Measurements from ENCODE around the gene BCL2L12. TPM values are rescaled to one million over a fixed set of nuclear protein-coding genes. Genes with fewer than 3 reads are reported as not detected.

The BCL2L12 gene
- total and polyA plus RNA-seq, 2 of the 13 experiments (the other 11 are each of a cell fraction or from before 2014, with no cell fraction given): 26.8 to 40.8 TPM

GRCh38 chr19:49665351-49666119, at the start of gene BCL2L12, which contains the start of gene IRF3 (continued):
- TF ChIP-seq ZNF567 (CRISPR knock-in tag; IDR thresholded peaks at IDR 0.05; ENCODE audit: borderline replicate concordance): peak; percentile 61; the same call in 1 of the 2 replicates
- no peak for TF ChIP-seq IRX3 (CRISPR knock-in tag; IDR thresholded peaks at IDR 0.05; ENCODE audit: borderline replicate concordance, low read depth)
- peak; percentile 97 for TF ChIP-seq GMEB2 (CRISPR knock-in tag; IDR thresholded peaks at IDR 0.05; ENCODE audit: low read depth)
- TF ChIP-seq FOXK1 (CRISPR knock-in tag; IDR thresholded peaks at IDR 0.05; ENCODE audit: borderline replicate concordance, low read depth): peak; percentile 64; the same call in 1 of the 2 replicates
- peak; percentile 65 for TF ChIP-seq ASH2L (IDR thresholded peaks at IDR 0.05; ENCODE audit: insufficient read length, low read depth, low read length)
- TF ChIP-seq KLF12 (CRISPR knock-in tag; IDR thresholded peaks at IDR 0.05; ENCODE audit: borderline replicate concordance): 0 out of 2 replicates have a peak, but pooled peaks have one; percentile 52
- TF ChIP-seq, protein P1, sequence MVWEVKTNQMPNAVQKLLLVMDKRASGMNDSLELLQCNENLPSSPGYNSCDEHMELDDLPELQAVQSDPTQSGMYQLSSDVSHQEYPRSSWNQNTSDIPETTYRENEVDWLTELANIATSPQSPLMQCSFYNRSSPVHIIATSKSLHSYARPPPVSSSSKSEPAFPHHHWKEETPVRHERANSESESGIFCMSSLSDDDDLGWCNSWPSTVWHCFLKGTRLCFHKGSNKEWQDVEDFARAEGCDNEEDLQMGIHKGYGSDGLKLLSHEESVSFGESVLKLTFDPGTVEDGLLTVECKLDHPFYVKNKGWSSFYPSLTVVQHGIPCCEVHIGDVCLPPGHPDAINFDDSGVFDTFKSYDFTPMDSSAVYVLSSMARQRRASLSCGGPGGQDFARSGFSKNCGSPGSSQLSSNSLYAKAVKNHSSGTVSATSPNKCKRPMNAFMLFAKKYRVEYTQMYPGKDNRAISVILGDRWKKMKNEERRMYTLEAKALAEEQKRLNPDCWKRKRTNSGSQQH (CRISPR knock-in tag; IDR thresholded peaks at IDR 0.05; ENCODE audit: low read depth): peak; percentile 90; the same call in 1 of the 2 replicates
- TF ChIP-seq NAIF1 (CRISPR knock-in tag; IDR thresholded peaks at IDR 0.05; ENCODE audit: borderline replicate concordance): peak; percentile 25; the same call in 1 of the 2 replicates
- peak; percentile 29; the same call in 1 of the 2 replicates for TF ChIP-seq SMAD3 (CRISPR knock-in tag; IDR thresholded peaks at IDR 0.05)
- TF ChIP-seq ZNF501 (CRISPR knock-in tag; IDR thresholded peaks at IDR 0.05): peak; percentile 60
- TF ChIP-seq, protein P2, sequence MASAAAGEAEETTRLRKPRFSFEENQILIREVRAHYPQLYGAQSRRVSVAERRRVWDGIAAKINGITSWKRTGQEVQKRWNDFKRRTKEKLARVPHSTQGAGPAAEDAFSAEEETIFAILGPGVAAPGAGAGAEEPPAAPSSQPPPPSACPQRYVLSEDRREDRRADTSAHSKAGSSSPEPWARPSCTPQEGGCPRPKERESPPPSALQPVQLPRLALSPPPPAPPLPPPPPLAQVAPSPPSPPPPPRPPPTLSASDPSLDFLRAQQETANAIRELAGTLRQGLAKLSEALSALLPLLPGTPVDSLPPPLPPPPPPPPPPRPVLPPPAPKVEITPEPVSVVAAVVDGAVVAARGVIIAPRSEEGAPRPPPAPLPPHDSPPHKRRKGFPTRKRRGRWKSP (CRISPR knock-in tag; IDR thresholded peaks at IDR 0.05): 0 out of 2 replicates have a peak, but pooled peaks have one; percentile 28
- no peak for TF ChIP-seq HIVEP1 (CRISPR knock-in tag; IDR thresholded peaks at IDR 0.05)
- TF ChIP-seq, protein P3, sequence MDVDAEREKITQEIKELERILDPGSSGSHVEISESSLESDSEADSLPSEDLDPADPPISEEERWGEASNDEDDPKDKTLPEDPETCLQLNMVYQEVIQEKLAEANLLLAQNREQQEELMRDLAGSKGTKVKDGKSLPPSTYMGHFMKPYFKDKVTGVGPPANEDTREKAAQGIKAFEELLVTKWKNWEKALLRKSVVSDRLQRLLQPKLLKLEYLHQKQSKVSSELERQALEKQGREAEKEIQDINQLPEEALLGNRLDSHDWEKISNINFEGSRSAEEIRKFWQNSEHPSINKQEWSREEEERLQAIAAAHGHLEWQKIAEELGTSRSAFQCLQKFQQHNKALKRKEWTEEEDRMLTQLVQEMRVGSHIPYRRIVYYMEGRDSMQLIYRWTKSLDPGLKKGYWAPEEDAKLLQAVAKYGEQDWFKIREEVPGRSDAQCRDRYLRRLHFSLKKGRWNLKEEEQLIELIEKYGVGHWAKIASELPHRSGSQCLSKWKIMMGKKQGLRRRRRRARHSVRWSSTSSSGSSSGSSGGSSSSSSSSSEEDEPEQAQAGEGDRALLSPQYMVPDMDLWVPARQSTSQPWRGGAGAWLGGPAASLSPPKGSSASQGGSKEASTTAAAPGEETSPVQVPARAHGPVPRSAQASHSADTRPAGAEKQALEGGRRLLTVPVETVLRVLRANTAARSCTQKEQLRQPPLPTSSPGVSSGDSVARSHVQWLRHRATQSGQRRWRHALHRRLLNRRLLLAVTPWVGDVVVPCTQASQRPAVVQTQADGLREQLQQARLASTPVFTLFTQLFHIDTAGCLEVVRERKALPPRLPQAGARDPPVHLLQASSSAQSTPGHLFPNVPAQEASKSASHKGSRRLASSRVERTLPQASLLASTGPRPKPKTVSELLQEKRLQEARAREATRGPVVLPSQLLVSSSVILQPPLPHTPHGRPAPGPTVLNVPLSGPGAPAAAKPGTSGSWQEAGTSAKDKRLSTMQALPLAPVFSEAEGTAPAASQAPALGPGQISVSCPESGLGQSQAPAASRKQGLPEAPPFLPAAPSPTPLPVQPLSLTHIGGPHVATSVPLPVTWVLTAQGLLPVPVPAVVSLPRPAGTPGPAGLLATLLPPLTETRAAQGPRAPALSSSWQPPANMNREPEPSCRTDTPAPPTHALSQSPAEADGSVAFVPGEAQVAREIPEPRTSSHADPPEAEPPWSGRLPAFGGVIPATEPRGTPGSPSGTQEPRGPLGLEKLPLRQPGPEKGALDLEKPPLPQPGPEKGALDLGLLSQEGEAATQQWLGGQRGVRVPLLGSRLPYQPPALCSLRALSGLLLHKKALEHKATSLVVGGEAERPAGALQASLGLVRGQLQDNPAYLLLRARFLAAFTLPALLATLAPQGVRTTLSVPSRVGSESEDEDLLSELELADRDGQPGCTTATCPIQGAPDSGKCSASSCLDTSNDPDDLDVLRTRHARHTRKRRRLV (CRISPR knock-in tag; IDR thresholded peaks at IDR 0.05): peak; percentile 99

Data from HepG2 (cell line).